HG02852 (cell line): ENCODE results near the gene LYG2.
"Not testable (repeated sequence)": the region's sequence is repeated elsewhere in the genome, so short reads cannot be mapped to it uniquely, and the experiment has no call there.

ENCODE experiments used
- ATAC-seq: cut with Tn5 transposase; IDR thresholded peaks from one replicate; pipeline ENCODE4 v1.9.1; 2021; ENCODE audit warnings: mild to moderate bottlenecking, moderate library complexity; ENCODE audit not compliant: unreplicated experiment

The LYG2 gene

GRCh38 chr2:99255491-99256318, at the start of gene LYG2:
LYG2 (minus strand) TSS chr2:99255666; CDS start chr2:99254260, 1,406 bp downstream.
- no peak for ATAC-seq

GRCh38 chr2:99301097-99301496, 45.6 kb upstream of the LYG2 start, which contains the start of gene LYG1:
LYG1 (minus strand) TSS chr2:99301197; CDS start chr2:99295670, 5,527 bp downstream.
- not testable (repeated sequence) for ATAC-seq

- ATAC-seq: no peak
Measured at GRCh38 chr2:99299580-99299979, 44.1 kb upstream of the LYG2 start.

GRCh38 chr2:99297994-99298393, 42.5 kb upstream of the LYG2 start:
- no peak for ATAC-seq

- ATAC-seq: no peak
Measured at GRCh38 chr2:99285526-99285925, 30.1 kb upstream of the LYG2 start.

DNA sequence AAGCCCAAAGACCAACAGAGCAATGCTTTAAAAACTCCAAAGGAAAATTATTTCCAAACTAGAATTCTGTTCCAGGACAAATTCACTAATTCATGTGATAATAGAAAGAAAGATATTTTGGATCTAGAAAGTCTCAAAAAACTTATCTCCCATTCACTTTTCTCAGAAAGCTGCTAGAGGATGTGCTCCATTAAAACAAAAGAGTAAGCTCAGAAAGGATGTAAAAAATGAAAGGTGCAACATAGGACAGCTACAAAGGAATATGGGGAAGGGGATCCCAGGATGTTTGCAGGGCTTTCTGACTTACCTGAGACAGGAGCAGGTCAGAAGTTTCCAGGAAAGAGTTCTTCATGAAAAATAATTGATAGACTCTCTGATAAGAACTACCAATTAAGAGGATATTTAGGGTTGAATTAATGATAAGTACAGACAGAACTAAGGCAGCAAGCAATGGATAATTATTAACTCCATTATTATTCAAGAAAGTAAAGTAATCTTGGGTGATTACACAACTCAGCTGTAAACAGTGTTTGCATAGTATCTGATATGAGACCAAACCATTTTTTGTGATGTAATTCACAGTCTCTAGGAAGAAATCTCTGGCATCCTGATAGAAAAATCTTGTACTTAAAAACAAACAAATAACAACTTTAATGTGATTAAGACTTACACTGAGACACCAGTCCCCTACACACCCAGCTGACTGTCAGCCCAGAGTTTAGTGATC, 24.7 kb upstream of the LYG2 start:
- ATAC-seq: no peak

GRCh38 chr2:99278793-99279291, 23.4 kb upstream of the LYG2 start:
- ATAC-seq: no peak

GRCh38 chr2:99278195-99278765, 22.8 kb upstream of the LYG2 start:
- ATAC-seq: not testable (repeated sequence)

DNA sequence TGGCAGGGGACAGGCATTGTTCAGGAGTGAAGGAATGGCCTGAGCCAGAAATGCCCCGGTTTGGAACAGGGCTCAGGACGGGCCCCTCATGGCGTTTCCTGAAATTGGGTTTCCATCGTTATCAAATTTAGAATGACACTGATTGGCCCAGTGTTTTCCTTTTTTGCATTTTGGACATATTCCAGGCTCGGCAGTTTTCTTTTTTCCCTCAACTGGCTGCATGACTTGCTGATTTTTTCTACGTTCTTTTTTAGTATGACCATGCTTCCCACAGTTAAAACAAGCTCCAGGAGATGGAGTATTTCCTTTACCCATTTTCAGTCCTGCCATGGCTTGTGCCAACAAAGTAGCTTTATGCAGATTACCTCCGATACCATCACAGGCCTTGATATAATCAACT, 20.4 kb upstream of the LYG2 start:
- no peak for ATAC-seq

DNA sequence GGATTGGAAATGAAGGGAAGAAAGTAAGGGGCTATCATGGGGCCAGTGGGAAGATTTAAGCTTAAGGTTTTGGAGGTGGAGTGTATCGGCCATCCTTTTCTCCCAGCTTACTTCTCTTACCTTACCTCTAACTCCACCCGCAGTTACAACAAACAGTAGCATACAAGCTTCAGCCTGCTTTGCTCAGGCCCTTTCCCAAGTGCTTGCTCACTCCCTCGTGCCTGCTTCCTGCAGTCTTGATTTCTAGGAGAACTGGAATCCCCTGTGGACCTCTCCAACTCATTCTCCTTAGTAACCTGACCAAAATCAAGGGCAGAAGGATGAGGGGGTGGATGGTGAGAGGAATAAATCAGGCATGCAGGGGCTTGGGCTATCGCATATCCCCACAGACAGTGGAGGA, 5.8 kb upstream of the LYG2 start:
- no peak for ATAC-seq

DNA sequence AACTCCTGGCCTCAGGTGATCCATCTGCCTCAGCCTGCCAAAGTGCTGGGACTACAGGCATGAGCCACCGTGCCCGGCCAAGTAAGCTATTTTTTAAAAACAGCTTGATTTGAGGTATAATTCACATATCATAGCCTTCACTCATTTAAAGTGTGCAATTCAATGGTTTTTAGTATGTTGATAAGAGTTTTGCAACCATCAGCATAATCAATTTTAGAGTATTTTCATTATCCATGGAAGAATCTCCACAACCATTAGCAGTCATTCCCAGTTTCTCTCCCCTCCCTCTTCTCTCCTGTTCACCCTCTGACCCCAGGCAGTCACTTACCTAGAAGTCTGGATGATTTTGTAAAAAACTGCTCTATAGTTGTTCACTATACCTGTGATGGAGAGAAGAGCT, 4.7 kb upstream of the LYG2 start:
- ATAC-seq: no peak

DNA sequence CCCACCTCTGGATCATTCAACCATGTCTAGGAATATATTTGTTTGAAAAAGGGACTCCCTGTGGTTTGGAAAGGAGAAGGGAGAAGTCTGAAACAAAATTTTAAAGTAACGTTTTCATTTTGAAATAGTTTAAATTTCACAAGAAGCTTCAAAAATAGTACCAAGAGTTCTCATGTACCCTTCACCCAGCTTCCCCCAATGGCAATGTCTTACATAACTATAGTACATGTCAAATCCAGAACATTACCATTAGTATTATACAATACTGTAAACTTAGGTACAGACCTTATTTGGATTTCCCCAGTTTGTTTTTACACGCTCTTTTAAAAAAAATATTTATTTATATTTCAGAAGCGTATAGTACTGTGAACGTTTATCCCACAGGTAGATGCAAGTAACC, 4.0 kb upstream of the LYG2 start:
- ATAC-seq: no peak

- no peak for ATAC-seq
Measured at GRCh38 chr2:99256677-99257076, 1.2 kb upstream of the LYG2 start.

DNA sequence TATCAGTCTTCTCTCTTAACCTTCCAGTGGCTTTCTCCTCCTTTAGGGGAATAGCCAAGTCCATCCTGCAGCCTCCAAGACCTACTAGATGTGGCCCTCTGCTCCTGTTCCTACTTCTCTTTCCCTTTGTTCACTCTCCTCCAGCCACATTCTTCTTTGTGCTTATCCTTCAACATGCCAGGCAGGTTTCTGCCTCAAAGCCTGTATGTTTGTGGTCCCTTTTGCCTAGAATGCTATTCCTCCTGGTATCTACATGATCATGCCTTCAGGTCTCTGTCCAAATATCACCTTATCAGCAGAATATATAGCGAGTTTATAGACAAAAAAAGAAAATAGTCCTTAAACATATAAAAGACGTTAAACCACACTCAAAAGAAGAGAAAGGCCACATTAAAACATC, 5.5 kb downstream of the LYG2 start:
- no peak for ATAC-seq

DNA sequence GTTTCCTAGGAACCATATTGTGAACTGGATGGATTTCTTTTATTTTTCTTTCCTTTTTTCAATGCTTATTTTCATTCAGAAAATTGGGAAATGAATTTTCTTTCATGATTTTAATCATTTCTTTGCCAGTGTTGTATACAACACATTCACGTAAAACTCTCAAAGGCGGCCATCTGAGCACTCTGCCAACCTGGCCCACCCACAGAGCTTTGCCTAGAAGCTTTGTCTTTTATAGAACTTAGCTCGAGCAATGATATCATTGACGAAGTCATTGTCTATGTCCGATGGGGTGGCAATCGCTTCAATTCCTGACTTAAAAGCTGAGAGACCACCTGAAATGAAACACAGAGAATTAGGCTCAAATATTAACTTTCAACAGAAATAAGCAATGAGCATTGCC, 13.3 kb downstream of the LYG2 start:
- ATAC-seq: no peak

DNA sequence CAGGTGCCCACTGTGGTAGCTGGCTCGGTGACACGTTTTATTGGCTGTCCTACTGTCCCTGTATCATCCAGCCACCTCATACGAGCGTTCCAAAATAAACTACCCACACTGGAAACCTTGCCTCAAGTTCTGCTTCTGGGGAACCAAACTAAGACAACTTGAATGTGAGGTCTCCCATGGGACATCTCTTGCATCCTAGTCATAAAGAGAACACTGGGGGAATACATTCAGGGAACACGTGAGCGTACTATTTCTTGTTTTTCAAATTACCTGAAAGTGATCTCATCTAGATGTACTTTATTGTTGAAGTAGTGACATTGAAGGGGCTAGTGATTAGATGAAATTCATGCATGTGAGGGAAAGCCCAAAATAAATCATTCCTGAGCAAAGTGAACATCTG, 15.0 kb downstream of the LYG2 start:
- ATAC-seq: no peak

- ATAC-seq: no peak
Measured at GRCh38 chr2:99238599-99238998, 16.9 kb downstream of the LYG2 start.

- not testable (repeated sequence) for ATAC-seq
Measured at GRCh38 chr2:99233177-99233576, 22.3 kb downstream of the LYG2 start.

- ATAC-seq: no peak
Measured at GRCh38 chr2:99217929-99218501, 37.5 kb downstream of the LYG2 start.

GRCh38 chr2:99216096-99216495, 39.4 kb downstream of the LYG2 start:
- ATAC-seq: no peak

GRCh38 chr2:99205491-99205890, 50.0 kb downstream of the LYG2 start:
- no peak for ATAC-seq
